Hematopoietic multipotent progenitor cell treated with erythropoietin and hydrocortisone succinate and interleukin-3 and kit ligand, for 4 days (in vitro differentiated cells): ENCODE data around the gene HSPA1B.
"Not testable (repeated sequence)": the region's sequence is repeated elsewhere in the genome, so short reads cannot be mapped to it uniquely, and the experiment has no call there.

Source experiments
- DNase-seq: peaks from one replicate; pipeline ENCODE4 v3.0.0-alpha.2; 2015

The HSPA1B gene

DNA sequence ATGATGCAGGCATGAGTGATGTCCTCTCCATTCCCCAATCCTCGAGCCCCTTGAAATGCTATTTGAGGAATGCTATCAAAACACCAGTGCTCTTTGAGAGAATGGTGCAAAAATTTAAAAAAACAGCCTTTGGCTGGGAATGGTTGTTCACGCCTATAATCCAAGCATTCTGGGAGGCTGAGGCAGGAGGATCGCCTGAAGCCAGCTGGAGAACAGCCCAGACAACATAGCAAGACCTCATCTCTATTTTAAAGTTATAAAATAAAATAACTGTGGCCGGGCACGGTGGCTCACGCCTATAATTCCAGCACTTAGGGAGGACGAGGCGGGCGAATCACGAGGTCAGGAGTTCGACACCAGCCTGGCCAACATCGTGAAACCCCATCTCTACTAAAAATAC is 27.8 kb upstream of the HSPA1B start:
- no peak for DNase-seq

DNA sequence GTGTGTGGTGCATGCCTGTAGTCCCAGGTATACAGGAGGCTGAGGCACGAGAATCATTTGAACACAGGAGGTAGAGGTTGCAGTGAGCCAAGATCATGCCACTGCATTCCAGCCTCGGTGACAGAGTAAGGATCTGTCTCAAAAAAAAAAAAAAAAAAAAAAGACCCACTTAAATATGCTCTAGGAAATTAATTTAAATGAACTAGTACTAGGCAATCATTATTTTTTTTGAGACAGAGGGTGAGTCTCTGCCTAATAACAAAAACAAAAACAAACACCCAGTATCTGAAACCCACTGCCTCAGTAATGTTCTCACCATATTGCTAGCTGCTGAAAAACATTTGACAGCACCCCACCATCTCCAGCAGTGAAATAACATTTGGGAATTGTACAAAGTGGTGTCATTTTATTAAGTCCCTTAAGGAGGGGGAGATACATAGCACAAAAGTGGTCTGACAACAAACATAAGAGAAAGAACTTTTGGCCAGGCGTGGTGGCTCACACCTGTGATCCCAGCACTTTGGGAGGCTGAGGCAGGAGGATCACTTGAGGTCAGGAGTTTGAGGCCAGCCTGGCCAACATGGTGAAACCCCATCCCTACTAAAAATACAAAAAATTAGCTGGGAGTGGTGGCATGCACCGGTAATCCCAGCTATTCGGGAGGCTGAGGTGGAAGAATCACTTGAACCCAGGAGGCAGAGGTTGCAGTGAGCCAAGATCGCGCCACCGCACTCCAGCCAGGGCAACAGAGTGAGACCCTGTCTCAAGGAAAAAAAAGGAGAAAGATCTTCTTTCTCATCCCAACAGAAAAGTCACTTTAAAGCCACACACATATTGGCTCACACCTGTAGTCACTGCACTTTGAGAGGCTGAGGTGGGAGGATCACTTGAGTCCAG is 26.3 kb upstream of the HSPA1B start:
- not testable (repeated sequence) for DNase-seq

GRCh38 chr6:31805939-31806469 is 21.5 kb upstream of the HSPA1B start:
- no peak for DNase-seq

DNA sequence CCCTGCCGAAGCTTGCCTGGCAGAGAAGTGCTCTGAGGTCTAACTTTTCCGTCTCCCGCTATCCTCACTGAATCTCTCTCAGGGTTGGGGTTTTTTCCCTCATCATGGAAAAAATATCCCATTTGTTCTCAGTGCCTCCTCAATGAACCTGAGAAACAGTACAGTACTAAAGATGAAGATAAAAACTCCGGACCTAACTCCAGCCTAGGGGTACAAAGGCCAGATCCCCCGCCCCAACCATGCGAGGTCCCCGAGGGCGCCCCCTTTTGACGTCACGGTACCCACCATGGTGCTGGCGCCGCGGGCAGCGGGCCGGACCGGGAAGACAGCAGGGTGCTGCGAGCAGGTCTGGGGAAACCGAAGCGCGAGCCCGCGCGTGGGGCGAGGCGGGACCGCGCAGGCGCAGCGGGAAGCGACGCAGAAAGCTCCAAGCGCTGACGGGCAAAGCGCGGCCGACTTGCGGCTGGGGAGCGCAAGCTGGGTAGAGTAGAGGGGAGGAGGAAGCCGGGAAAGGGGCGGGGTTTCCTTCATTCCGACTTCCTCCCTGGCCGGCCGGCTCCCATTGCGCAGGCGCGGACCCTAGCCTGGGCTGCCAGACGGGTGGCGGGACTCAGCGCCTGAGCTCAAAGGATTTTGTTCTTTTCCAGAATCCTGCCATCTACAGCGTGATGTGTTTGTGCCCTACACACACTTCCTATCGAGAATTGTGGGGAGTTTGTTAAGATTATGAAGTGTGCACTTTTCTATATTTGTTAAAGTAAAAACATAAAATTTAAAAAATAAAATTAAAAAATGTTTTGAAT is 20.9 kb upstream of the HSPA1B start, which contains the start of gene LSM2:
TSS of gene LSM2 (minus strand) at position 497 of the 803 bp plus-strand sequence. CDS start at position 288, 209 bp downstream.
- peak; percentile 99 for DNase-seq

GRCh38 chr6:31808599-31808998 is 18.9 kb upstream of the HSPA1B start:
- not testable (repeated sequence) for DNase-seq

GRCh38 chr6:31811645-31812044 is 15.9 kb upstream of the HSPA1B start:
- DNase-seq: no peak

DNA sequence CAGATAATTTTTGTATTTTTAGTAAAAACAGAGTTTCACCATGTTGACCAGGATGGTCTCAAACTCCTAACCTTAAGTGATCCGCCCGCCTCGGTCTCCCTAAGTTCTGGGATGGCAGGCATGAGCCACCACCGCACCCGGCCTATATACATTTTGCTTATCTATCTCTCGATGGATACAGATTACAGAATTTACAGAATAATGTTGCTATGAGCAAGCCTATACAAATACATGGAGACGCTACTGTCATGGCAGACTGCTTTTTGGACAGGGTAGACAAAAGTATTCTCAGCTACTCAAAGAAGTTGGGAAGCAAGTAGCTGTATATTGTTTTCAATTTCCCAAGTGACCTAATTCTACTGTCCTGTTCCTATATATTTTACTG is 14.1 kb upstream of the HSPA1B start:
- DNase-seq: no peak

GRCh38 chr6:31814677-31815024 is 12.9 kb upstream of the HSPA1B start:
- DNase-seq: peak; percentile 95

DNA sequence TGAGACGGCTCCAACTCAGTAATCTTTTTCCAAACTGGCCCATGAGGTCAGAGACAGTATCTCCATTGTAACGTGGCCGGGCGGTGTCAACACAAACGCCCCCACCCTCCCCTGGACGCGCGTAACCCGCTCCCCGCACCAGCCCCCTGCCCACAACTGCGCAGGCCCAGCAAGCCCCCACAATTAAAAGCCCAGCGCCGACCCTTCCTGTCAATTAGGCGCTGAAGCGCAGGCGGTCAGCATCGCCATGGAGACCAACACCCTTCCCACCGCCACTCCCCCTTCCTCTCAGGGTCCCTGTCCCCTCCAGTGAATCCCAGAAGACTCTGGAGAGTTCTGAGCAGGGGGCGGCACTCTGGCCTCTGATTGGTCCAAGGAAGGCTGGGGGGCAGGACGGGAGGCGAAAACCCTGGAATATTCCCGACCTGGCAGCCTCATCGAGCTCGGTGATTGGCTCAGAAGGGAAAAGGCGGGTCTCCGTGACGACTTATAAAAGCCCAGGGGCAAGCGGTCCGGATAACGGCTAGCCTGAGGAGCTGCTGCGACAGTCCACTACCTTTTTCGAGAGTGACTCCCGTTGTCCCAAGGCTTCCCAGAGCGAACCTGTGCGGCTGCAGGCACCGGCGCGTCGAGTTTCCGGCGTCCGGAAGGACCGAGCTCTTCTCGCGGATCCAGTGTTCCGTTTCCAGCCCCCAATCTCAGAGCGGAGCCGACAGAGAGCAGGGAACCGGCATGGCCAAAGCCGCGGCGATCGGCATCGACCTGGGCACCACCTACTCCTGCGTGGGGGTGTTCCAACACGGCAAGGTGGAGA is 12.3 kb upstream of the HSPA1B start, which contains the start of the genes HSPA1A and HSPA1L:
TSS of gene HSPA1A (plus strand) at position 519 of the 814 bp plus-strand sequence. CDS start at position 733, 214 bp downstream.
TSS of gene HSPA1L (minus strand) at position 259 of the 814 bp plus-strand sequence. CDS start 3,311 bp downstream, outside the sequence.
- DNase-seq: peak; percentile 96

DNA sequence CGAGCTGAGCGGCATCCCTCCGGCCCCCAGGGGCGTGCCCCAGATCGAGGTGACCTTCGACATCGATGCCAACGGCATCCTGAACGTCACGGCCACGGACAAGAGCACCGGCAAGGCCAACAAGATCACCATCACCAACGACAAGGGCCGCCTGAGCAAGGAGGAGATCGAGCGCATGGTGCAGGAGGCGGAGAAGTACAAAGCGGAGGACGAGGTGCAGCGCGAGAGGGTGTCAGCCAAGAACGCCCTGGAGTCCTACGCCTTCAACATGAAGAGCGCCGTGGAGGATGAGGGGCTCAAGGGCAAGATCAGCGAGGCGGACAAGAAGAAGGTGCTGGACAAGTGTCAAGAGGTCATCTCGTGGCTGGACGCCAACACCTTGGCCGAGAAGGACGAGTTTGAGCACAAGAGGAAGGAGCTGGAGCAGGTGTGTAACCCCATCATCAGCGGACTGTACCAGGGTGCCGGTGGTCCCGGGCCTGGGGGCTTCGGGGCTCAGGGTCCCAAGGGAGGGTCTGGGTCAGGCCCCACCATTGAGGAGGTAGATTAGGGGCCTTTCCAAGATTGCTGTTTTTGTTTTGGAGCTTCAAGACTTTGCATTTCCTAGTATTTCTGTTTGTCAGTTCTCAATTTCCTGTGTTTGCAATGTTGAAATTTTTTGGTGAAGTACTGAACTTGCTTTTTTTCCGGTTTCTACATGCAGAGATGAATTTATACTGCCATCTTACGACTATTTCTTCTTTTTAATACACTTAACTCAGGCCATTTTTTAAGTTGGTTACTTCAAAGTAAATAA is 10.2 kb upstream of the HSPA1B start:
- peak; percentile 72 for DNase-seq

GRCh38 chr6:31817929-31818511 is 9.5 kb upstream of the HSPA1B start:
- not testable (repeated sequence) for DNase-seq

DNA sequence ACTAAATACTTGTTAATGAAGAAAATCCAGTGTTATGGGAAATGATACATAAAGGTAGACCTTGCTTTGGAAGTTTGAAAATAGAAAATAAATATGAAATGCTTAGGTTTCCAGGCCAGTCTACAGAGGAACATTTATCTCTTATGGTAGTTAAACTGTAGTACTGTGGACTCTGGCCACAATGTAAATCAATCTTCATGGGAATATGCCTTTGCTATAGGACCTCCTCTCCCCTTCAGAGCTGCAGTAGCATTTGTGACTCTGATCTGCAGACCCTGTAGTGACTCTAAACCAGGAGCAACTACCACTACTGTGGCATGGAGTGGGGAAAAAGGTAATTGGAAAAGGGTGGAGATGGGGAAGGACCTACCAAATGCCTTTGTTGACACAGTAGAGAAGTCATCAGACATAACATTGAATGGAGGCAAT is 7.7 kb upstream of the HSPA1B start:
- DNase-seq: no peak

- DNase-seq: not testable (repeated sequence)
Measured at GRCh38 chr6:31820399-31820798, 7.1 kb upstream of the HSPA1B start.

- DNase-seq: peak; percentile 71
Measured at GRCh38 chr6:31821301-31822035, 6.1 kb upstream of the HSPA1B start.

DNA sequence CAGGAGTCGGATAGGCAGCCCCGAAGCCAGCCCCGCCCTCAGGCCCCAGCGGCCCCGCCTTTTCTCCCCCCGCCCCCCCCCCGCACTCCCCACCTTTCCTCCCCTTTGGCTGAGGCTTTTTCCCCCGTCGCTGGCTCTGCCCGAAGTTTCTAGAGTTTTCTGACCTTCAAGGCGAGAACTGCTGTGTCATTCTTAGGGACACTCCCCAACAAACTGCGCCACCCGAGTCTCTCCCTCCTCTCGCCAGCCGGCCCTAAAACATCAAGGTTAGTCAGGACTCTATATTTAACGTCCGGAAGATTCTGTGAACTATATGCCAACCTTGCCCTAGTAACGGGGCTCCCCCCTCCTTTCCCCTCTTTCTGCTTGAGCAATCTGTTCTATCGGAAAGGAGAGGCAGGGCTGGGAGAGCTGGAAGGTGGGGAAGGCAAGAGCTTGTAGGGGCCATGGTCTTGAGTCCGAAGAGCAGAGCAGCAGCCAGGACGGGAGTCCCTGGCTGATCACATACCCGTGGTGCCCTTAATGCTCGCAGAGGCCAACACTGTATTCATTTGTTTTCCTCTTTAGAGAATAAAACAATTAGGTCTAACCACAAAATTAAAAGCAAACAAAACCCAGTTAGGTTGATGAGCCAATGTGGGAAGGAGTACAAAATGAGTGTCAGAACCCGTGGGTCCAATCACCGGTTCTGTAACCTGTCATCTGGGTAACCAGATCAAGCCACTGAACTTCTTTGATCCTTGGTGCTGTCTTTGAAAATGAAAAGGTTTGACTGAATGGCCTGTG is 5.3 kb upstream of the HSPA1B start:
- DNase-seq: peak; percentile 95

DNA sequence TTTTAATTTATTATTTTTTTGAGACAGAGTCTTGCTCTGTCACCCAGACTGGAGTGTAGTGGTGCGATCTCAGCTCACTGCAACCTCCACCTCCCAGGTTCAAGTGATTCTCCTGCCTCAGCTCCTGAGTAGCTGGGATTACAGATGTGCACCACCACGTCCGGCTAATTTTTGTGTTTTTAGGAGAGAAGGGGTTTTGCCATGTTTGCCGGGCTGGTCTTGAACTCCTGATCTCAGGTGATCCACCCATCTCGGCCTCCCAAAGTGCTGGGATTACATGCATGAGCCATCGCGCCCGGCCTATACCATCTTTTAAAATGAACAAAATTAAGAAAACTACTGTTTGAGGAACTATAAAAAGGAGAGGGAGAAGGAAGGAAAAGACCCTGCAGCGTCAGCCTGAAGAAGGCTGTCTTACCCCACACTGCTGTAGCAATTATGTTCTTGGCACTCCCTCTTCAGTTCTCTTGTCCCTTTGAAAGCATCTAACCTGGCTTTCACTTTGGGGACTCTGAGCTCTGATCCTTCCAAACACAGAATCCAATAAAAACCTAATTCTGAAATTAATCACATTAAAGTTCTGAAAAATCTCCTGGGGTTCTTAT is 3.8 kb upstream of the HSPA1B start:
- DNase-seq: peak; percentile 48

DNA sequence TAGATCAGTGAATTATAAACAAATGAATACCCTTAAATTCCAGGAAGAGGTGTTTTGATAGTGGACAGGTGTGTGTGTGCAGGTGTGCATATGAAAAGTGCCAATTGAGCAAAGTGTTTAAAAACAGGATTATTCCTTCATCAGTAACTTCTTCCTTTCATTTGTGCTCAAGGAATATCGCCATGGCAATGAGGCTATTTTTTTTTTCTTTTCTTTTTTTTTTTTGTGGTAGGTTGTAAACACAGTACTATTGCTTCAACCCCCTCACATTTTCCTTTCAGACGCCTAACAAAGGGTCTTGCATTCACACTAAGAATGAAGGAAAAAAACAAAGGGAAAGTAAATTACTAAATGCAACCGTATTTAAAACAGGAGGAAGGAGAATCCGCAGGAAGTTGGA is 2.0 kb upstream of the HSPA1B start:
- no peak for DNase-seq

DNA sequence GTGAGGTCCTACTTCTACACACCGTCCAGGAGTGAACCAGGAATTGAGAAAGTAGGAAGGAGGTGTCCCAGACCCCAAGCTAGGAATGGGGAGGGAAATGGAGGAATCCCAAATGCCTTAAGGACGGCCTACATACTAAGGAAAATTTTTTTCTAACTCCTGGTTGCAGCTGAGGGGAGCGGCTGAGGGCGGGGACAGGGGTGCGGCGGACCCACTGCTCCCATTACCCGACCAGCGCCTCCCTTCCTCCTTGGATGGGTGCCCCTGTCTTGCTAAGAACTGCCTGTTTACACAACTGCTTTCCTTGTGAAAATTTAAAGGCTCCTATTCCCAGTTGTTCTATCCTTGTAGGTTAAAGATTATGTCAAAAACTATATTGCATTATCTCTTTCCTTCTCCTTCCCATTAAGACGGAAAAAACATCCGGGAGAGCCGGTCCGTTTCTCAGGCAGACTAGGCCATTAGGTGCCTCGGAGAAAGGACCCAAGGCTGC is 699 bp upstream of the HSPA1B start:
- peak; percentile 89 for DNase-seq
